HG03460 (cell line): ENCODE results near the gene PRDM7.
A peak's percentile ranks its signal among the peaks of the same experiment; 100 is the strongest.
"Not testable (repeated sequence)": the region's sequence is repeated elsewhere in the genome, so short reads cannot be mapped to it uniquely, and the experiment has no call there.

Experiments used
- ATAC-seq: cut with Tn5 transposase; IDR thresholded peaks from one replicate; pipeline ENCODE4 v1.9.1; 2021; ENCODE audit not compliant: unreplicated experiment

PRDM7 gene

GRCh38 chr16:90077240-90077756 is at the start of gene PRDM7:
PRDM7 (minus strand) TSS chr16:90077331; CDS start chr16:90075910, 1,421 bp downstream.
- ATAC-seq = peak; percentile 87

- not testable (repeated sequence) for ATAC-seq
These were observed 44.7 kb upstream of the PRDM7 start for GRCh38 chr16:90121846-90122245.

DNA sequence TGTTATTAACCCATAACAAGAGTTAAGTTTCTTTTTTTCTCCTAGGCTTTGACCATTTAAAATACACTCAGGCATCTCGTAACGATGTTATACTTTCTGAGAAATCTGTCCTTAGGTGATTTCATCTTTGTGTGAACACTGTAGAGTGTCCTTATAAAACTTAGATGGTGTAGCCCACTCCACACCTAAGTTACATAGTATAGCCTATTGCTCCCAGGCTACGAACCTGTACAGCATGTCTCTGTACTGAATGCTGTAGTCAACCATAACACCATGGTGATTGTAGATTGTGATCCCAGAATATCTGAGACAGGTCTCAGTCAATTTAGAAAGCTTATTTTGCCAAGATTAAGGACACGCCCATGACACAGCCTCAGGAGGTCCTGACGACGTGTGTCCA is 30.5 kb upstream of the PRDM7 start:
- not testable (repeated sequence) for ATAC-seq

GRCh38 chr16:90107060-90107459 is 29.9 kb upstream of the PRDM7 start:
- not testable (repeated sequence) for ATAC-seq

GRCh38 chr16:90106271-90106670 is 29.1 kb upstream of the PRDM7 start:
- ATAC-seq = peak; percentile 84

GRCh38 chr16:90104725-90105124 is 27.6 kb upstream of the PRDM7 start:
- ATAC-seq = not testable (repeated sequence)

GRCh38 chr16:90102086-90102884 is 25.2 kb upstream of the PRDM7 start:
- ATAC-seq = not testable (repeated sequence)

GRCh38 chr16:90101332-90101731 is 24.2 kb upstream of the PRDM7 start:
- not testable (repeated sequence) for ATAC-seq

DNA sequence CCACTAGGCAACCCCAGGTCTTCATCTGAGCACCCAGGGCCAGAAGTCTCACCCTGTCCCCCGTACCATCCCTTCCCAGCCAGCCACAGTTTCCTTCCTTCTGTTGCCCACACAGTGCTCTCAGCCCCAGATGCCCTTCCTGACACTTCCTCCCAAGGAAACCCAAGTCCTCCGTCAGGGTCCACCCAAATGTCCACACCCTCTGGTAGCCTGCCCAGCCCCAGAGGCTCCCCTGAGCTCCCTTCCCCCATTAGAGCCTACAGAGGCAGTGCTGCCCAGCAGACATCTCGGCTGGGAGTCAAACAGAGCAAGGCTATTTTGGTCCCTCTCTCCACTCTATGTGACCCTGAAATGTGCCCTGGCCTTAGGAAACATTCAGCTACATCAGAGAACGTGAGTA is 23.7 kb upstream of the PRDM7 start:
- not testable (repeated sequence) for ATAC-seq

- not testable (repeated sequence) for ATAC-seq
These were observed 23.1 kb upstream of the PRDM7 start for GRCh38 chr16:90100229-90100628.

DNA sequence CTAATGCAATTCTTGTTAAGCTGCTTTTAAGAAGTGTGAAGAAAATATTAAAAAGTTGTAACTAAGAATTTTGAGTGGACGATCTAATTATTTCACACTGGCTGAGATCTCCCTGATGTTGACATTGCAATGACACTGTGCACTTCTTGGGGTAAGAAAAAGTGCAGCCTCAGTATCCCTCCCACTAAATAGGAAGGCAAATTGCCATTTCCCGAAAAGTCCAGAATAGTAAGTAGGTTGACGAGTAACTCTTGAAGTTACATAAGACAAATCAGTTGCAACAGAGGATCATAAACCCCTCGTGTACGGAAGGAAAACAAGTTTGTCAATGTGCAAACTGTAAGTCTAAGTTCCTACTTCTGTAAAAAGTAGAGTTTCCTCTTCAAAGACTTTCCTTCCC is 21.8 kb upstream of the PRDM7 start:
- not testable (repeated sequence) for ATAC-seq

GRCh38 chr16:90097010-90097684 is 20.0 kb upstream of the PRDM7 start:
- not testable (repeated sequence) for ATAC-seq

DNA sequence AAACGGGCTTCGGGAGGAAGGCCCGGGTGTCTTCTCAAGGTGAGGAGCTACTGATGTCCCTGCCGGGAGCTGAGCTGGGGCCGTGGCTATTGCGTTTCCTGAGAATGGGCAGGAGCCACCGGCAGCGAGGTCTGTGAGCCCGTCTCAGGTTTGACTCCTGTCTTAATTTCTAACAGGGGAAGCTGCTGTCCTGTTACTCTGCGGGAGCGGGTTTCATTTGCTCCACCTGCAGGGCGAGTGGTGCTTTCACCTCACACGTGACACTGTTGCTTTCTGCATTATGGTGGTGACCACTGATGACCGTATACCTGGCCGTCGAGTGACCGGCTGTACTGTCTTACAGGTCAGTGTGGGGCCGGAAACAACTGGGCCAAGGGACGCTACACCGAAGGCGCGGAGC is 17.7 kb upstream of the PRDM7 start:
- ATAC-seq = not testable (repeated sequence)

GRCh38 chr16:90094296-90094695 is 17.2 kb upstream of the PRDM7 start:
- ATAC-seq = not testable (repeated sequence)

GRCh38 chr16:90093799-90094198 is 16.7 kb upstream of the PRDM7 start:
- not testable (repeated sequence) for ATAC-seq

GRCh38 chr16:90092781-90093180 is 15.7 kb upstream of the PRDM7 start:
- not testable (repeated sequence) for ATAC-seq

DNA sequence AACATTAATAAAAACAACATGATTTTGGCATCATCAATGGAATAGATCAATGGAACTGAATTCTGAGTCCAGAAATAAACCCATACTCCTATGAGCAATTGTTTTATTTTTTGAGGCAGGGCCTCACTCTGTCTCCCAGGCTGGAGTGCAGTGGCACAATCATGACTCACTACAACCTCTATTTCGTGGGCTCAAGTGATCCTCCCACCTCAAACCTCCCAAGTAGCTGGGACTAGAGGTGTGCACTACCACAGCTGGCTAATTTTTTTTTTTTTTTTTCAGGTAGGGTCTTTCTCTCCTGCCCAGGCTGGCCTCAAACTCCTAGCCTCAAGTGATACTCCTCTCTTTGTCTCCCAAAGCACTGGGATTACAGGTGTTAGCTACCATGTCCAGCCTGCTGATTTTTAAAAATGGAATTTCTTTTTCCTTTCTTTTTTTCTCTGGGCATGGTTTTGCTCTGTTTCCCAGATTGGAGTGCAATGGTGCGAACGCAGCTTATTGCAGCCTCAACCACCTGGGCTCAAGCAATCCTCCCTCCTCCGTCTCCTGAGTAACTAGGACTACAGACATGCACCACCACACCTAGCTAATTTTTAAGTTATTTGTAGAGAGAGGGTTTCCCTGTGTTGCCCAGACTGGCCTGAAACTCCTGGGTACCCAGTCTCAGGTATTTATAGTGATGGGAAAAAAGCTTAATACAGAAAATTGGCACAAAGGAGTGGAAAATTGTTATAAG is 7.3 kb upstream of the PRDM7 start:
- ATAC-seq = no peak

DNA sequence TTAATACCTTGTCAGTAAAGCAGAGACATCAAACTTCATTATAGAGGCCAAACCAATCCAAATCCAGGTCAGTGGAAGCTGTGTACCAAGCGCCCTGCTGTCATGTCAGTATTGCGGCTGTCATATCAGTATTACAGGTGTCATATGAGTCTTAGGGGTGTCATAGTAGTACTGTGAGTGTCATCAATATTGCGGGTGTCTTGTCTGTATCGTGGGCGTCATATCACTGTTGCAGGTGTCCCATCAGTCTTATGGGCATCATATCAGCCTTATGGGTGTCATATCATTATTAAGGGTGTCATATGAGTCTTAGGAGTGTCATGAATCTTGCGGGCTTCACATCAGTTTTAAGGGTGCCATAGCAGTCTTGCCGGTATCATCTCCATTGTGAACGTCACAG is 6.0 kb upstream of the PRDM7 start:
- ATAC-seq = no peak

- ATAC-seq = no peak
These were observed 4.5 kb upstream of the PRDM7 start for GRCh38 chr16:90081606-90081970.

- ATAC-seq = no peak
These were observed 1.4 kb upstream of the PRDM7 start for GRCh38 chr16:90078579-90078895.

- peak; percentile 46 for ATAC-seq
These were observed 837 bp upstream of the PRDM7 start for GRCh38 chr16:90077757-90078578.
